Parathyroid adenoma (tissue), 2 donors: Measurements from ENCODE around the gene F13A1.

Experiments
- H2AFZ ChIP-seq: fragments of 300-600 bp; sonication (generic); one replicate; pipeline ENCODE4 v1.7.0; 2017; ENCODE audit warnings: antibody characterized with exemption, mild to moderate bottlenecking
- H3K27ac ChIP-seq: fragments of 300-600 bp; sonication (generic); one replicate; pipeline ENCODE4 v1.7.0; 2017
- H3K27me3 ChIP-seq: fragments of 300-600 bp; sonication (generic); one replicate; pipeline ENCODE4 v1.7.0; 2017; ENCODE audit warnings: low read length; ENCODE audit not compliant: control insufficient read depth, insufficient read depth
- H3K36me3 ChIP-seq: fragments of 300-600 bp; sonication (generic); one replicate; pipeline ENCODE4 v1.7.0; 2017; ENCODE audit warnings: low read length; ENCODE audit not compliant: control insufficient read depth, insufficient read depth
- H3K4me1 ChIP-seq: fragments of 300-600 bp; sonication (generic); one replicate; pipeline ENCODE4 v1.7.0; 2017; ENCODE audit warnings: control low read depth
- H3K4me2 ChIP-seq: fragments of 300-600 bp; sonication (generic); one replicate; pipeline ENCODE4 v1.7.0; 2017; ENCODE audit warnings: low read length
- H3K4me3 ChIP-seq: fragments of 300-600 bp; sonication (generic); one replicate; pipeline ENCODE4 v1.7.0; 2017; ENCODE audit warnings: low read depth, low read length
- H3K79me2 ChIP-seq: fragments of 300-600 bp; sonication (generic); one replicate; pipeline ENCODE4 v1.7.0; 2017; ENCODE audit warnings: control low read depth
- H3K9ac ChIP-seq: fragments of 300-600 bp; sonication (generic); one replicate; pipeline ENCODE4 v1.7.0; 2017; ENCODE audit warnings: mild to moderate bottlenecking
- H3K9me3 ChIP-seq: fragments of 300-600 bp; sonication (generic); one replicate; pipeline ENCODE4 v1.7.0; 2017; ENCODE audit warnings: low read length; ENCODE audit not compliant: control insufficient read depth
- CTCF ChIP-seq: fragments of 300-600 bp; sonication (generic); IDR thresholded peaks from one replicate; pipeline ENCODE4 v1.7.0; 2017; ENCODE audit warnings: antibody characterized with exemption, mild to moderate bottlenecking
- donor health status: primary hyperparathyroidism.

F13A1 gene

GRCh38 chr6:6332811-6333244 lies 12.4 kb upstream of the F13A1 start:
- Histone ChIP-seq H3K27ac (no peak overlapping the region), H3K4me1 (no peaks in the 10 kb centered on the region), H3K4me2 (no peak overlapping the region), H3K79me2 (no peaks in the 10 kb centered on the region), H3K27me3 (no peaks in the 10 kb centered on the region), H2AFZ (no peak overlapping the region), H3K9ac (no peak overlapping the region), H3K9me3 (no peaks in the 10 kb centered on the region), H3K36me3 (no peaks in the 10 kb centered on the region), H3K4me3 (no peak overlapping the region)
- no peak for TF ChIP-seq CTCF

GRCh38 chr6:6331946-6332601 lies 11.6 kb upstream of the F13A1 start:
- no peaks in the 10 kb centered on the region for H3K4me1 ChIP-seq
- no peak overlapping the region for H3K27ac ChIP-seq
- H3K36me3 ChIP-seq, result no peaks in the 10 kb centered on the region
- H3K27me3 ChIP-seq, result no peaks in the 10 kb centered on the region
- TF ChIP-seq CTCF, result no peak
- H3K4me2 ChIP-seq, result no peak overlapping the region
- H2AFZ ChIP-seq, result no peak overlapping the region
- no peaks in the 10 kb centered on the region for H3K9me3 ChIP-seq
- H3K4me3 ChIP-seq, result no peak overlapping the region
- H3K79me2 ChIP-seq, result no peaks in the 10 kb centered on the region
- no peak overlapping the region for H3K9ac ChIP-seq

GRCh38 chr6:6331393-6331792 lies 10.9 kb upstream of the F13A1 start:
- no peak overlapping the region for H3K27ac ChIP-seq

GRCh38 chr6:6330407-6330806 lies 9.9 kb upstream of the F13A1 start:
- Histone ChIP-seq H3K4me2 (no peak overlapping the region), H3K36me3 (no peaks in the 10 kb centered on the region), H3K27ac (no peak overlapping the region), H3K79me2 (no peaks in the 10 kb centered on the region), H3K9ac (no peak overlapping the region), H3K9me3 (no peaks in the 10 kb centered on the region), H3K27me3 (no peaks in the 10 kb centered on the region), H3K4me3 (no peak overlapping the region), H3K4me1 (no peaks in the 10 kb centered on the region), H2AFZ (no peak overlapping the region)
- no peak for TF ChIP-seq CTCF

More at GRCh38 chr6:6331393-6331792, 10.9 kb upstream of the F13A1 start:
- H3K79me2 ChIP-seq, result no peaks in the 10 kb centered on the region
- no peak overlapping the region for H2AFZ ChIP-seq
- TF ChIP-seq CTCF, result no peak
- no peaks in the 10 kb centered on the region for H3K27me3 ChIP-seq
- no peak overlapping the region for H3K4me2 ChIP-seq
- H3K4me3 ChIP-seq, result no peak overlapping the region
- H3K36me3 ChIP-seq, result no peaks in the 10 kb centered on the region
- H3K9me3 ChIP-seq, result no peaks in the 10 kb centered on the region
- no peak overlapping the region for H3K9ac ChIP-seq
- no peaks in the 10 kb centered on the region for H3K4me1 ChIP-seq

GRCh38 chr6:6328451-6328850 lies 8.0 kb upstream of the F13A1 start:
- Histone ChIP-seq H3K4me1 (no peaks in the 10 kb centered on the region), H2AFZ (no peak overlapping the region), H3K27ac (no peak overlapping the region), H3K27me3 (no peaks in the 10 kb centered on the region), H3K36me3 (no peaks in the 10 kb centered on the region), H3K4me3 (no peak overlapping the region), H3K9me3 (no peaks in the 10 kb centered on the region), H3K9ac (no peak overlapping the region), H3K4me2 (no peak overlapping the region), H3K79me2 (no peaks in the 10 kb centered on the region)
- no peak for TF ChIP-seq CTCF
